HG02642 (cell line): ENCODE results near the gene ANGEL1.

Experiments used
- ATAC-seq: cut with Tn5 transposase; IDR thresholded peaks from one replicate; pipeline ENCODE4 v1.9.1; 2021; ENCODE audit warnings: mild to moderate bottlenecking; ENCODE audit not compliant: unreplicated experiment, poor library complexity

Gene ANGEL1

DNA sequence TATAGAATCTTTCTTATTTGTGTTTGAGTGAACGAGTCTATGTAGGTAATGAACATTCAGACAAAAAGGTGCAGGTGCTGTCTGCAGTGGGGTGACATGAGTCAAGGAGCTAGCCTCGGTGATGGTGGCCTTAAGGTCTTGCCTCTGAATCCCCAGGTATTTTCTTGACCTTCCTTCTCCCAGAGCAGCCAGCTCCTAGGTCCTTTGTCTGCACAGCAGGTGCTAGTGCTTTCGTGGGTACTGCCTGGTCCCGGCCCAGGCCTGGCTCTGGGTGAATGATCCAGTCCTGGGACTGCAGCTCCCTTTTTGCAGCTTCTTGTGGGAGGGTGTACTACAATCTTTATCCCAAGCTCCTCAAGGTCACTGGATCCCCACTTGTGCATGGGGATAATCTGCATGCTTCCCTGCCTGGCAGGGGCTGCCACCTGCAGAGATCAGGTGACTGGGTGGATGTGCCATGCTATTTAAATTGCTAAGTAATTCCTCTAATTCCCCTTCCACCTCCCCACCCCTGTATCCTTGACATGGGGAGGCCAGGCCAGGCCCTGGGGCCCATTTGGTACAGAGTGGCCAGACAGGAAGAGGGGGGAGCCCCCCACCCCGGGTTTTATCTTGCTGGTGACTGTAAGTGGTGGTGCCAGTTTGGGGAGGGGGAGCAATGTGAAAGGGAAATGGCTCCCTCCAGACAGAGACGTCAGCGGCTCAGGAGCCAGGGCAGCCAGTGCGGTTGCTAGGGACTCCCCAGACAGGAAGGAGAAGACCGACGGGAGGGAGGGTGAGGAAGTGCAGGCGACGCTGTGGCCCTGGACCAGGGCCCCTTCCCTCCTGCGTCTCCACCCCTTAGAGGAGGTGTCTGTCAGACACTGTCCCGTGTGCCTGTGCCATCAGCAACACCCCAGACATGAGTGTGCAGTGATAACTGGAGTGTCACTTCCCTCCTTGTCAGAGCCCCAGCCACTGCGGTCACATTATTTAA lies 44.7 kb downstream of the ANGEL1 start:
- ATAC-seq: peak; percentile 81

GRCh38 chr14:76765461-76765931 lies 47.2 kb downstream of the ANGEL1 start:
- ATAC-seq: no peak

DNA sequence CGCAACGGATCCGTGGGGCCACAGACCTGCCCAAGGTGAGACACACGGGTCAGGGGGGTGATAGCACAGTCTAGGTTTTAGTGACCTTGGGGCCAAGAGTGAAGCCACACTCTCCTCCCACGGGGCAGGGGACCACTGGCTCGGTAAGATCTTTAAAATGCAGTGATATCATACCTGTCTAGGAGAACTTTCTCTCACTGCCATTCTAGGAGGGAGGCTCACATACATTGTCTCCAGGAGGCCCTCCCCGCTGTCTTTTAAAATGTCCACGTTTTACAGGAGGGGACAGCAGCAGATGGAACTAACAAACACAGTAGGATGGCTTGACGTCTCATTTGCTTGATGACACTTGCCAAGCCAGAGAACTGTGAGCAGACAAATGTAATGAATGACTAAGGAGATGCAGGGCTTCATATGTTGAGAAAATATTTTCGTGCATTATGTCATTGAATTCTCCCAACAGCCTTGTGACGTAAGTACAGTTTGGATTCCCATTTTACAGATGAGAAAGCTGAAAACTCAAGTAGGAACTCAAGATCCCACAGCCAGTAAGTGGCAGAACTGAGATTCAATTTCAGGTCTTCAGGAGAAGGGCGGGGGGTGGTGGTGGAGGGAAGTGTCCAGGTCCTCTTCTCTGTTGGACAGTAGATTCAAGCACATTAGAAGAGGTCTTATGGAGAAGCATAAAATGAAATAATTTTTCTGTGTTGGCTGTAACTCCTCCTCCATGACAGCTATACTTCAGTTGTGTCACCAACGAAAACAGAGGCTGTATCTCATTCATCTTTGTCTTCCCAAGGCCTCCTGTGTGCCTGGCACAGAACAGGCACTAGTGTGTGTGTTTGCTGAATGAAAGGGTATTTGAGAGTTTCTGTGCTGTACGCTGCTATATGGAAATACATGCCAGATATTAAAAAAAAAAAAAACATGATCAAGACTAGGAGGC lies 49.3 kb downstream of the ANGEL1 start:
- ATAC-seq: no peak

DNA sequence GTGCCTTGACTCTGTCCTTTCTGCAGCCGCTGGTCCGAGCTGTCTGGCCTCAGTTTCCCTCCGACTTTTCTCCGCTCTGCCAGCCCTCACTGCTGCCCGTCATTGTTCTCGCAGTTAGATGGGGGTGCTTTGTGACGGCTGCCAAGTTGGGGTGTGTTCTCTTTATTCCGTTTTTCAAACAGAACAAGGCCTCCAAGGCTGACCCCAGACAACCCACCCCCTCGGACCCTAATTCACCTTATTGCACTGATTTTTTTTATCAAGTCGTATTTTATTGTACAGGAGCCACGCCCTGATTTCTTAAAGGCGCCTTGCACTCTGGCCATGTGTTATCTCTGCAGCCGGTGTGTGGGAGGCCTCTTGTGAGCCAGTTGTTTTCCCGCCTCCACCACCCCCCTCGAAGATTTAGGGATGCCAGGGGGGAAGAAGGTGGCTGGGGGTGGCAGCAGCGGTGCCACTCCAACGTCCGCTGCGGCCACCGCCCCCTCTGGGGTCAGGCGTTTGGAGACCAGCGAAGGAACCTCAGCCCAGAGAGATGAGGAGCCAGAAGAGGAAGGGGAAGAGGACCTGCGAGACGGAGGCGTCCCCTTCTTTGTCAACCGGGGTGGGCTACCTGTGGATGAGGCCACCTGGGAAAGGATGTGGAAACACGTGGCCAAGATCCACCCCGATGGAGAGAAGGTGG lies 50.1 kb downstream of the ANGEL1 start:
- ATAC-seq: no peak

- ATAC-seq: no peak
These were observed 50.7 kb downstream of the ANGEL1 start for GRCh38 chr14:76761960-76762410.

GRCh38 chr14:76761136-76761959 lies 51.3 kb downstream of the ANGEL1 start, which contains the start of gene VASH1:
TSS of gene VASH1 (plus strand) at chr14:76761468. CDS start at chr14:76762822, 1,354 bp downstream.
- peak; percentile 76 for ATAC-seq

DNA sequence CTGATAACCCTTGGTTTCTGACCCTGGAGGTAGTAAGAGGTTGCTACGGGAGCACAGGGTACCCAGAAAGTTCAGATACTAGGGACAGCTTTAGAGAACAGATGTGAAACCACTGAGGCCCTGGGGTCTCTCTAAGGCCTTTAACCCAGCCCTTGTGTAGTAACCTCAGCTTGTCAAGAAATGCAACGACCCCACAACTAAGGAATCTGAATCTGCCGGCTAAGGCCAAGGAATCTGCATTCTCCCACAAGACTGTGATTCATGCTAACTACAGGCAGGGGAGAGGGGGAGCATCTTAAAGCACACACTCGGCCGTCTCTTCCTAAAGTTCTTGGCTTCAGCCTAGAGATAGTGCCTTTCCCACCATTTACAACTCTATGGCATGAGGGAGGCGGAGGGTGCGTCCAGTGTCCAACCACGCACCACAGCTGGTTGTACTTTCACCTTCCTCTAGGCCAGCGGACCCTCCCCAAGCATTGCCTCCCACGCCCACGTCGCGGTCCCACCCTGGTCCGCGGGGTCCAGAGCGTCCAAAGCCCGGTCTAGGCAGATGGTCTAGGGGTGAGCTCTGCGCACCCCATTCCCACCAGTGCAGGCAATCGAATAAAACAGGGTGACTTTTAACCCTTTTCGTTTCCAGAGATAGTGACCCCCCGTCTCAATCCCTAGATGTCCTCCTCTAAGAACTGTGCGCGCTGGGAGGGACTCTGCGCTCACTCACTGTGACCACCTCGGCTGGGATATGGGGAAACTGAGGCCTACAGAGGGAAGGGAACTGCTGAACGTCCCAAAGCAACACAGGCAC lies 52.1 kb downstream of the ANGEL1 start:
- ATAC-seq: no peak

- ATAC-seq: no peak
These were observed 53.1 kb downstream of the ANGEL1 start for GRCh38 chr14:76759589-76759988.

DNA sequence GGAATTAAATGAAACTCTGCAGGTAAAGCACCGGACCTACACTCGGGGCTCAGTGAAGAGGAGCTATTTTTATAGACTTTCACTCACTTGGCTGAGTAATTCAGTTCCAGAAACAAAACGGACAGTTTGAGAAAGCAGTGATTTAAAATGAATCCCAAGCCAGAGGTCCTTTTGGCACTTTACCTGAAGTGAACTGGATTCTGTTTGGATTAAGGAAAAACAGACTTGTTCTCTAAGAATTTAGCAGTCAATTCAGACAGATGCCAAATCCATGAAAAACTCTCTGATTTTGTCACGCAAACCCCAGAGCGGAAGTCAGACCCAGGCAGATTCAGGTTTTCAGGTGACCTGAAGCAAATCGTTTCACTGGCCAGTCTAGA lies 56.3 kb downstream of the ANGEL1 start:
- no peak for ATAC-seq

DNA sequence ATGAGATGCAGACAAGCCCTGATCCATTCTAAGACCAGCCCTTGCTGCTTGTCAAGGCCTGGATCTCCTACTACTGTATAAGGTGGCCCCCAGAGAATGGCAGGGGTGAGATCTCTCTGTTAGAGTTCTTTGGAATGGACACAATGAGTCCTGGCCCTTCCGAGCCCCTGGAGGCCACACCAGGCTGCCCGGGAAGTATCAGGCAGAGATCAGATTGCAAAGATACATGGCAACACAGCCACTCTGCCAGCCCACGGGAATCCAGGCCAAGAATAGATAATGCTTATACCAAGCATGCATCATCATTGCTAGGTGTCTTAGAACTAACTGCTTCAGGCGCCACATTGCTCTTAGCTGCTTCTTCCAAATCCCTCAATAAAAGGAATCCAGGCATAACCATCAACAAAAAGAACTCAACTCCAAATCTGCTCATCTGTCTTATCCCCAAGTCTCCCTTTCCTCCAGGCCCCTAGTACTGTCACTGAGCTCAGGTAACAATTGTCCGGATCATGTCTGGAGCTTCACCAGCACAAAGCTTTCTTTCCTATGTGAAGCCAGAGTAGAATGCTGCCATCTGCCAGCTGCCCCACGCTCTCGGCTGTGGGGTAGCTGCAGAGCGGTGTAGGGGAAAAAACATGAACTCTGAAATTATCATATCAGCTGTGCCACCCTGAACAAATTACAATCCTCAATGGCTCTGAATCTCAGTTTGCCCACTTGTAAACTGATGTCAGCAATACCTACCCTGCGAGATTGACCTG lies 56.9 kb downstream of the ANGEL1 start:
- ATAC-seq: no peak

- no peak for ATAC-seq
These were observed 58.1 kb downstream of the ANGEL1 start for GRCh38 chr14:76754586-76754985.

GRCh38 chr14:76753541-76754198 lies 59.0 kb downstream of the ANGEL1 start:
- ATAC-seq: no peak

DNA sequence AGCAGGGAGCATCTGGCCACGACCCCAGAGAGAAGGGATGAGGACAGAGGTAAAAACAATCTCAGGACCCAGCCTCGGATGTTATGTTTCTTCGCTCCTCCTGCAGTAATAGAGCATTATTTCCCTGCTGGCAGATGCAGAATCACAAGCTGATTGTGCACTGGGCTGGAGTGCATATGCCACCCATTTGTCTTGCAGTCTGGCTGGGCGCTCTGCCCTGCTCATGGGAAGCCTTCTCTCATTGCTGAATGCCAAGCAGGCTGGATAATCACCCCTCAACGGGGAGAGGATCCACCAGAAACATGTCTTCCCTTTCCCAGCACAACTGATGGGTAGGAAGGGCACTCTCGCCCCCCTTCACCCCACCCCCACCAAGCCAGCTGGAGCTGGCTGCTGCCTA lies 59.9 kb downstream of the ANGEL1 start:
- ATAC-seq: no peak

DNA sequence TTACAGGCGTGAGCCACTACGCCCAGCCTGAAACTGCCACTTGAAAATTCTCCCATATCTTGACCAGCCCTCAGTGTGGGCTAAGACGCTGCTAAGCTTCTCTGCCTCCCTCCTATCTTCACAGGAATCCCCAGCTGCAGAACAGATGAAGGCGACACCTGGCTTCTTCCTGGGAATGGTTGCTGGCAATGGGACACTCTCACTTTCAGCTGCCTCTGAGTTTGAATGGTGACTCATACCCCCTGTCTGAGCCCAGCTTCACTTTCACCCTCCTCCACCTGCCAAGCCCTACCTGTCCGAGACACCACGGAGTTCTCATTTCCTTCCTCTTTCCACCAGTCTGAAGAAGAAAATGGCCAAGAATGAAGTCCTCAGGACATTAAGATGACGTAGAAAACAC lies 69.7 kb downstream of the ANGEL1 start:
- ATAC-seq: no peak

- ATAC-seq: no peak
These were observed 70.5 kb downstream of the ANGEL1 start for GRCh38 chr14:76742185-76742584.

DNA sequence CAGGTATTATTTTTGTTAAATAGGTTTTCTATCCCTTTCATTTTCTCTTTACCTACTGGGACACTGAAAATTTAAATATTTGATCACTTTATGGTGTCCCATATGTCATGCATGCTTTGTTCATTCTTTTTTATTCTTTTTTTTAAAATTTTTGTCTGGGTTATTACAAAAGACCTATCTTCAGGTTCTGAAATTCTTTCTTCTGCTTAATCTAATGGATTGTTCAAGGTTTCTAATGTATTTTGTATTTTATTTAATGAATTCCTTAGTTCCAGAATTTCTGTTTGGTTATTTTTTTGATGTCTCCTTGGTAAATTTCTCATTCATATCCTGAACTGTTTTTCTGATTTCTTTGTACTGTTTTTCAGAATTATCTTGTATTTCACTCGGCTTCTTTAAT lies 71.6 kb downstream of the ANGEL1 start:
- no peak for ATAC-seq
